Effector CD4-positive, alpha-beta T cell (primary cell): ENCODE data around the gene KRT80.

Experiments
- DNase-seq: peaks from one replicate; pipeline ENCODE4 v3.0.0-alpha.2; 2020

The KRT80 gene

DNA sequence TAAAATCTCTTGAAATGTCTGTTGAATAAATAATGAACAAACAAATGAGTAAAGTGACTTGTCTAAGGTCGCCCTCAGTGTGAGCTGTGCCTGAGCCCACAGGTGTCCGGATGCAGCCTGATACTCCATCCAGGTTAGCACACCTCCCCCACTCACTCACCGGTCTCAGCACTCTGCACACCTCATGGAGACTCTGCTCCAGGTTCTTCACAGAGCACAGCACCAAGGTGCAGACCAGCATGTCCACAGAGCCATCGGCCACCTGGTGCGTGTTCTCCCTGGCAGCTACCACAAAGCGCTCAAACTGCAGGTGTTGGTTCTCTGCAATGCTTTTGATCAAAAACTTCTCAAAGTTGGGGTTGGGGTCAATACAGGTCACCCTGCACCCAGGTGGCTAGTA lies 37.1 kb upstream of the KRT80 start:
- DNase-seq, result no peak

DNA sequence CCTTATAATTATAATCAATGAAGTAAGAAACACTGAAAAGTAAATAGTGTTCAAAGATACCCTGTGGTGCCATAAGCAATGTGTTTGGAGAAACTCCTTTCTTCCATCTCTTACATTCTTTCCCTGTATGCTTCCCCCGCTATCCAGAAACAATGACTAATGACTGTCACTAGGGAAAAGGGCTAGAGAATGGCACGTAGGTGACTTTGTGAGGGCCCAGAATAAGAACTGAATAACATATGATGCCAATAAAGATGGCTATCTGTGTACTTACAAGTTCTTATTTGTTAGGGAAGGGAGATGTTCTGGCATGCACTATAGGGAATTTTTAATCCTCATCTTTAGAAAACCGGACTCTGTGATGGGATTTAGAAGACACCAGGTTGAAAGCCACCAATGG lies 36.6 kb upstream of the KRT80 start:
- DNase-seq, result no peak

DNA sequence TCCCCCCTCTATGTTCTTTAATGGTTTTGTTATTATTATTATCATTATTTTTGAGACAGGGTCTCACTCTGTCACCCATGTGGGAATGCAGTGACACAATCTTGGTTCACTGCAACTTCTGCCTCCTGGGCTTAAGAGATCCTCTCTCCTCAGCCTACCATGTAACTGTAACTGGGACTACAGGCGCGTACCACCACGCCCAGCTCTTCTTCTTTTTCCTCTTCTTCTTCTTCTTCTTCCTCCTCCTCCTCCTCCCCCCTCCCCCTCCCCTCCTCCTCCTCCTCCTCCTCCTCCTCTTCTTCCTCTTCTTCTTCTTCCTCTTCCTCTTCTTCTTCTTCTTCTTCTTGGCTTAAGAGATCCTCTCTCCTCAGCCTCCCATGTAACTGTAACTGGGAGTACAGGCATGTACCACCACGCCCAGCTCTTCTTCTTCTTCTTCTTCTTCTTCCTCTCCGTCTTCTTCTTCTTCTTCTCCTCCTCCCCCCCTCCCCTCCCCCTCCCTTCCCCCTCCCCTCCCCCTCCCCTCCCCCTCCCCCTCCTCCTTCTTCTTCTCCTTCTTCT lies 35.9 kb upstream of the KRT80 start:
- no peak for DNase-seq

DNA sequence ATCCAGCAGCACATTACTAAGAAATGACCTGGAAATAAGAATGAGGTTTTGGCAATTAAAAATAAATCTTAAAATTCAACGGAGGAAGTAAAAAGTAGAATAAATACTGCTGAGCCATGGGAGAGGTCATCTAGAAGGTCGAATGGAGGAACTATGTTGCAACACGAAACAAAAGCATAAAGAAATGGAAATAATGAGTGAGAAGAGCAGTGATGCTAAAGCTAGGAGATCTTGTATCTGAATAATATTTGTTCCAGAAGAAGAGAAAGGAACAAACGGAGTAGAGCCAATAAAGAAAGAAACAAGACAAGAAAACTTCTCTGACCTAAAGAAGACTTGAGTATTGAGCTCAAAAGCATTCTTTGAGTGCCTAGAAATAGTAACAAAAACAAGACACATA lies 34.6 kb upstream of the KRT80 start:
- DNase-seq, result no peak

DNA sequence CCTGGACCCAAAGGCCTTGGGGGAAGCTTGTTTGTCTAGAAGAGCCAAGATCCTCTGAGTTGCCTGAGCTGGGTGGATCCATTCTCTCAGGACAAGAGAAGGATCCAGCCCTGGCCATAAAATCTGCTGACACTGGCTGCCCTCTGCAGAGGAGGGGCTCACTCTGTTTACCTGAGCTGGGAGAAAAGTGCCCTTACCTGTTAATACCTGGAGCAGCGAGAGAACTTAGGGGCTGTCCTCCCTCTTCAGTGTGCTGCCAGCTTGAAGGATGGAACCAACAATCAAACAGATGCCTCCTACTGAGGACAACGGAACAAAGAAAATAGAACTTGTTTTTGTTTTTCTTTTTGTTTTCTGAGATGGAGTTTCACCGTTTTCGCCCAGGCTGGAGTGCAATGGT lies 33.9 kb upstream of the KRT80 start:
- no peak for DNase-seq

DNA sequence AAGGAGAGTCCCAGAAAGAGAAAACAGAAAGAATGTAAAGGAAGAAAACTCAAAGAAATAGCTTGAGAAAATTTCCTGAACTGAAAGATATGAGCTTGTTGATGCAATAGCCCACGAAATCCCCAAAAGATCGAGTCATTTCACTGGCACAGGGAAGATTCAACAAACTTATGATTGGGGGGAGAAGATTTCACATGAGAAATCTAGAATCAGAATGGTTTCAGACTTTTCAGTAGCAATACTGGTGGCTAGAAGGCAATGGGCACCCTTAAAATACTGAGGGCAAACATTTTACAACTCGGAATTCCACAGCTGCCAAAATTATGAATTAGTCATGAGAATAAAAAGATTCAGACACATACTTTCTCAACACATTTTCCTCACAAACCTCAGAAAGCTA lies 32.3 kb upstream of the KRT80 start:
- no peak for DNase-seq

DNA sequence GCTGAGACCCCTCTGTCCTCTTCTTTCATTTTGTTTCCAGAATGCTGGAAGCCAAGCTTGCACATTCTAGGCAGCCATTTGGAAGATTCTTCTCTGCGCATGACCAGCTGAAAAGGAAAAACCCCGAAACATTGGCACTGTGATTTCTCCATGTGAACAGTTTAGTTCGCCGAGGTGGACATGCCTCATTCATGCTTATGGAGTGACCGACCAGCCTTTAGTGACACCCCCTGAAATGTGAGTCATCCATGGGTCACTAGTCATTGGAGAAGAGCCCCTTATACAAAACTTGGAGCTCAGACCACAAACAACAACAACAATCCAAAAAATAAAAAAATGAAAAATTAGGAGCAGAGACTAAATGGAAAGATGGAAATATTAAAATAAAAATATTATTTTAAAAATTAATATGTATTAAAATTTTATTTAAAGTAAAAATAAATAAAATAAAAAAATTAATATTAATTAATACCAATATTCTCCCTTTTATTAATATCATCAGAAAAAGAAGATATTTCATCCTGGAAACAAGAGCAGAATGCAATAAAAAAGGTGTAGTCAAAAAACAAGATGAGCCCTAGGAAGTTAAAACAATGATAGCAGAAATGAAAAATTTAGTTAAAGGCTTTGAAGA lies 31.7 kb upstream of the KRT80 start:
- no peak for DNase-seq

DNA sequence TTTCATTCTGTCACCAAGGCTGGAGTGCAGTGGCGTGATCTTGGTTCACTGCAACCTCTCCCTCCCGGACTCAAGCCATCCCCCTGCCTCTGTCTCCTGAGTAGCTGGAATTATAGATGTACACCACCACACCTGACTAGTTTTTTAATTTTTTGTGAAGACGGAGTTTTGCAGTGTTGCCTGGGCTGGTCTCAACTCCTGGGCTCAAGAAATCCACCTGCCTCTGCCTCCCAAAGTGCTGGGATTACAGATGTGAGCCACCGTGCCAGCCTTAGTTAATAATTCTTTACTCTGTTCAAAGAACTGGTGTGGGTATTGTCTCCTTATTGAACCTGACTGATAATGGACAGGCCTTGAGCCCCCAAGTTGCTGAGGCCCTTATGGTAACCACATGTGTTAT lies 30.9 kb upstream of the KRT80 start:
- no peak for DNase-seq

DNA sequence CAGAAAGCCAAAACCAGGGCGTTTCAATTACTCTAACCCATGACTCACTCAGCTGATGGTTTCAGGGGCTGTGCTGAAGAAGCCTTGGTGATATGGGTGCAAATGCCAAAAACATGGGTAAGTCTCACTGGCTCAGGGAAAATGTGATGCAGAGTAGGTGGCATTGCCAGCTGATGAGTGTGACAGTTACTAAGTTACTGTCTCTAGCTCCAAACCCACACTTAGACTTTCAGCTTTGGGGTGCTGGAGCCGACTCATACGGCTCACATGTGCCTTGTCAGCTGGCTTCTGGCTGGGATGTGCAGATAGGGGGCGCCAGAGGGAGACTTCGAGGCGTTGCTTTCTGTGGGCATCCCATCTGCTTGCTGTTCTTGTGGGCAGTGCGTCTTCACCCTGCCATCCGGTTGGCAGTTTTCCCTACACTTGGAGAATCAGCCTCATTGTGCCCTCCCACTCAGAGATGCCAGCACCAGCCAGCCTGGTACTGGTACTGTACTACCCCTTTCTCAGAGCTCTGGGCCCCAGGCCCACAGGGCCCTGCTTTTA lies 30.2 kb upstream of the KRT80 start:
- DNase-seq, result peak; percentile 20

DNA sequence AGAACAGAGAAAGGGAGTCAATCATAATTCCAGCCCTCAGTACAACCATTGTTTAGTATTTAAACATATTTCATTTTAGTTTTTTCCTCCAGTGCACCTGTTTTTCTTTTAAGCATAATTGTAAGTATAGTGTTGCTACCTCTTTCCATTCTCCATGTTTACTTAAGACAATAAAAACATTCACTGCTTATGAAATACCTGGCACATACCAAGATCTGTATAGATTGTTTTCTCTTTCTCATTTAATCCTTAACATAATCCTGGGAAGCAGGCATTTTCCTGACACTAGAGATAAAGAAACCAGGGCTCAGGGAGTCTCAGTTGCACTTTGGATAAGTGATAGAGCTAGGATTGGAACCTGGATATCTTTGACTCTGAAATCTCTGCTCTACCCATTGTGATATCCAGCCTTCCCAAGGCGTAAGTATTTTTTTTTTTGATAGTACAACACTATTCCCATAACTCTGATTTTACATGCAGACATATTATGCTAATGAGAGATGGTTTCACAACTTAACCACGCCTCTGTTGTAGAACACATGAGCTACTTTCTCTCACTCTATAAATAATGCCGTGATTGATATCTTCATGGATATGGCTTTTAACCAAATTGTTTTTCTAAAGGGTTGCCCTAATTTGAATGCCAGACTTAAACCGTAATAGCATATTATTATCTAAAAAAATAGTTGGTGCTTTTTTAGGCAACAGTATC lies 29.4 kb upstream of the KRT80 start:
- DNase-seq, result no peak

DNA sequence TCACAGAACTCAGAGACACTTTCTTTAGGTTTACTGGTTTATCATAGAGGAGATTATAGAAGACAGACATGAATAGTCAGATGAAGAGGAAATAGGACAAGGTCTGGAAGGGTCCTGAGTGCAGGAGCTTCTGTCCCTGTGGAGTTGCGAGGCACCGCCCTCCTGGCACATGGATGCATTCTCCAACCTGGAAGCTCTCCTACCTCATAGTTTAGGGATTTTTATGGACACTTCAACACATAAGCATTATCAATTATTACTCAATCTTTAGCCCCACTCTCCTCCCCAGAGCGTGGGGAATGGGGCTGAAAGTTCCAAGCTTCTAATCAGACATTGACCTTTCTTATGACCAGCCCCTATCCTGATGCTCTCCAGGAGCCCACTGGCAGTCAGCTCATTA lies 28.7 kb upstream of the KRT80 start:
- DNase-seq, result no peak

DNA sequence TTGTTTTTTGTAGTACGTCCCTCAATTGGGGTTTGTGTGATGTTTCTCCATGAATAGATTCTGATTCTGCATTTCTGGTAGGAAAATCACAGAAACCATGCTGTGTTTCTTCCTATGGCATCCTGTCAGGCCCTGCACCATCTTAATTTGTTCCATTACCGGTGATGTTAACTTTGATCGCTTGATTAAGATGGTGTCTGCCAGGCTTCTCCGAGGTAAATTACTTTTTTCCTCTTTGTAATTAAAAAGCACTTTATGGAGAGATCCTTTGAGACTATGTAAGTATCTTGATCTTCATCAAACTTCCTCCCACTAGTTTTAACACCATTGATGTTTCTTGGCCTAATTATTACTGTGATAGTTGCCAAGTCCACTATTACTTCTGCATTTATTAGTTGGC lies 26.2 kb upstream of the KRT80 start:
- no peak for DNase-seq

DNA sequence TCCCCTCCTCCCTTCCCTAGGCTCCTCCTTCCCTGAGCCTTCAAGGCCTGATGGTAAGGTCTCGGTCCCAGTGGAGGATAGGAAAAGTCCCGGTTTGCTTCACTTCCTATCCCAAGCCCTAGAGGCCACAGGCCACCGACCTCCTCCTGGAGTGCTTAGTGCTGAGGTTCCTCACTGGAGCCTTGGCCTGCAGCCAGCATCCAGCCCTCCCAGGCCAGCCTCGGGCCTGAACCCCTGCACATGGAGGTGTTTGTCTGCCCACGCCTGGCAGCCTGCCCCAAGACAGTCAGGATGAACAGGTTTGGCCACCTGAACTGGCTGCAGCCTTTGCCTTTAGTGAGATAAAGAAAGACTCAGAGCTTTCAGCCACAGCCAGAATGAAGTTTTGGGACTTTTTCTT lies 25.4 kb upstream of the KRT80 start:
- no peak for DNase-seq

DNA sequence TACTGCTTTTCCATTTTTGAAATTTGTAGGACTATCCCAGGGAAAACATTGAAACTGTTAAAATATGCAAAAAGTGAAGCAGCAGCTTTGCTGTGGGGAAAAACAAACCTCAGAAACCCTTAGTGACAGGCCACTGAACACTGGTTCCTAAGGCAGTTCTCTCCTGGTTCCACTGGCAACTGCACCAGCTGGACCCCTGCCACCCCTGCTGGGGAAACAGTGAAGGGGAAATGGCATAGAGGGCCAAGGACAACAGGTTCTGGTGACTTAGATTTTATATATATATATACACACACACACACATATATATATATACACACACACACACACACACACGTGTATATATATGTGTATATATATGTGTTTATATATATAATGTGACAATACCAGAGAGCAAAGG lies 25.0 kb upstream of the KRT80 start:
- no peak for DNase-seq

DNA sequence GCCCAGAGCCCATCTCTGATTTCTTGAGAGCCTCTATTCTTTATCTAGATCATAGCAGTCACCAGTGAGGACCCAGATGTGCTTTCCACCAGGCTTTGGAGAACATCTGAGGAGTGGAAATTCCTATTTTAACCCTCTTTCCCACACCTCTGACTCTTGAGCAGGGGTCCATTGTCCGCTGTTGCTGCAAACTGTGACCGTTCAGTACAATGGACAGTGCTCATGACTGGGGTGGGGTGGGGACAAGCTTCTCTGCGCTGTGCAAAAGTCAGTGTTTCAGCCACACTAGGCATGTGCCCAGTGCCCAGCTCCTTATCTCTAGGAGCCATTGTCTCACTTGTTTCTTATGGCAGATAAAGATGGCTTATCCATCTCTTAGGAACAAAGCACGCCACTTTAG lies 24.3 kb upstream of the KRT80 start:
- no peak for DNase-seq

DNA sequence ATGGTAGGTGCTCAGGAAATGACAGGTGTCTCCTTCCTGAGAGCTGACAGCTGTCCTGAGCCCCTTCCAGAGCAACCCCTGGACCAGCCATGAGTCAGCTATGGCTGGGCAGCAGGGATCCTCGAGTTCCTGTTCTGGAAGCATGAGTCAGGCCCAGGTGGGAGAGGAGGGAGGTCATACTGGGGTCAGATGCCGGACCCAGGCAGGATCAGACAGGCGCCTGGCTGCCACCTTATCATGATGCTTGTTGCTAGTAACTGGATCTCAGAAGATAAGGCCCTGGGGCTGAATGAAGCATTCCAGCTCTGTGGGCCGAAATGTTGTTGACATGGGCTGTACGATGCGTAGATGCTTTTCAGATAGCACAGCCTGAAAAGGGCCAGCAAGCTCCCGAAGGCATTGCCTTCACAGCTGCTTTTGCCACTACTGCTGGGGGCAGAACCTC lies 23.8 kb upstream of the KRT80 start:
- no peak for DNase-seq

DNA sequence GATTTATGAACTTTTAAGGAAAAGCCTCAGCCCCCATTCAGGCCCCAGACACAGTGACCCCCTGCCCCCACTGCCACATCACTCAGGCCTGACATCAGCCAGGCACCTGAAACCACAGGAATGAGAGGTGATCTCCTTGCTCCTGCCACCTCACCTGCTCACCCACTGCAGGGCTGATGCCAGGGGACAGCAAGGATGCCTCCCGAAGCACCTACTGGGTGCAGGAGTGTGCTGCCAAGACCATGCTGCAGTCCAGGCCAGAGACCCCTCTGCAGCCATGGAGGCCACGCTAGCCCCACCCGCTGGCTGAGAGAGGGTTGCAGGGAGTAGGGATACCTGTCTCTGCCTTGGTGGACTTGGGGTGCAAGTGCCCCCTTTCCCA lies 22.6 kb upstream of the KRT80 start:
- no peak for DNase-seq

DNA sequence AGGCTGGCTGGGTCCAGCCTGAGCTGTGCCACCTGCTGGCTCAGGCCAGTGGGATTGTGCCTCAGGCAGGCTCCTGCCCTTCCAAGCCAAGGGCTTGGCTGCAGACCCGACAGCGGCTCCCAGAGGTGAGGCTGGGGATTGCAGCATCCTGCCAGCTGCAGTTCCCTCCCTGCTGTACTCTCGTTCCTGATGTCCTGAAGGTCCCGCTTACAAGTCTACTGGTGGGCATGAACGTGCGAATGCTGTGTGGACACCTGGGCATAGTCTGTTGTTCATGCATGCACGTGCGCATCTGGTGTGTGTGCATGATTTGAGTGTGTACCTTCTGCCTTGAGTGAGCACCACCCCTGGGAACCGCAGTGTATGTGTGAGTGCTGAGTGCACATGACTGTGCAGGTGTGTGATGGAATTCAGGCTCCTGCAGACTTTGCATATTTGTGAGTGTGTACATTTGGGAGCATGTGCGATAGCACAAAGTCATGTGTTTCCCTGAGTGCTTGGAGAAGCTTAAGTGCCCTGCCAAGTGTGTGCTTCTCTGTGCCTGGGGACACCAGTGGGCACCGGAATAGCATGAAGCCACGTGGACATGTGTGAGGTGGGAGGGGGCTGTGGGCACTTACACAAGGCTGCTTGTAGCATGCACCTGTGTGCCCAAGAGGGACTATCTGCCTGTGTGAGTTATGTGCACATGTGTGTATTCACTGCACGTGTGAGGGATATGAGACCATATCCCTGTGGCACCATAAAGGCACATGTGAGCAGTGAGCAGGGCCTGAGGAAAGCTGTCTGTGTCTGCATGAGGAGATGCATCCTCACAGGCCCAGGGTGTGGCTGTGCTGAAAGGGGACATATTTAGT lies 22.0 kb upstream of the KRT80 start:
- DNase-seq, result peak; percentile 29

DNA sequence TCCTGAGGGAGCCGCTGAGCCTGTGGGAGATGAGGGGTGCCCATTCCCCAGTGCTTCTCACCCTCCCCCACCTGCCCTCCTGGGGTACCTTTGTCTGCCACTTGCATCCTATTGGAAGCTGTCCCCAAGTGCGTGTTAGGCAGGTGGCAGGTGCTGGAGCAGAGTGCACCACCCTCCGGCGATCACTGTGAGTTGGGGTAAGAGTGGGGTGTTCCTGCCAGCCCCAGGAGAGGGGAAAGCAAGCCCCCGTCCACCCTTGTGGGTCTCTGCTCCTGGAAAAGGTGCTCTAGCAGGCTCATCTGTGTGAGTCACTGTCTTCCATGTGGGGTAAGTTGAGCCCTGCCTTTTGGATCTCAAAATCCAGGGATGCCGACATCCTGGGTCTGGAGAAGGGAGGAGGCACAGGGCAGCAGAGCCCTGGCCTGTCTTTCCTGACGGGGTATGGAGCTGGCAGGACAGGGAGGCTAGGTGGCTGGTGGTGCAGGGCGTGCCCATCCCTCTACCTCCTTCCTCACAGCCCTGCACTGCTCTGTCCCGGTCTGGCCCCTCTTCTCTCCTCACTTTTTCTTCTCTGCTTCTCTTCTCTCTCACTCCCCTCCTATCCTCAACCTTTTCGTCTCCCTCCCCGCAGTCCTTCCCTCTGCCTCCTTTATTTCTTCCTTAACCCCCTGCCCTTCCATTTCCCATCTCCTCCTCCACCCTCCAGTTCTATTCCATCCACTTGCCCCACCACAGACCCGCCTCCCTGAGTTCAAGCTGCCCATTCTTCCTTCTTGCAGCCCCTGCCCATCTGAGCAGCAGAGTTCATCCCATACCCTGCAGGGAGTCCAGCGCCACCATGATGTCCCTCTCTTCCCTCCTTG lies 21.1 kb upstream of the KRT80 start:
- DNase-seq, result no peak

DNA sequence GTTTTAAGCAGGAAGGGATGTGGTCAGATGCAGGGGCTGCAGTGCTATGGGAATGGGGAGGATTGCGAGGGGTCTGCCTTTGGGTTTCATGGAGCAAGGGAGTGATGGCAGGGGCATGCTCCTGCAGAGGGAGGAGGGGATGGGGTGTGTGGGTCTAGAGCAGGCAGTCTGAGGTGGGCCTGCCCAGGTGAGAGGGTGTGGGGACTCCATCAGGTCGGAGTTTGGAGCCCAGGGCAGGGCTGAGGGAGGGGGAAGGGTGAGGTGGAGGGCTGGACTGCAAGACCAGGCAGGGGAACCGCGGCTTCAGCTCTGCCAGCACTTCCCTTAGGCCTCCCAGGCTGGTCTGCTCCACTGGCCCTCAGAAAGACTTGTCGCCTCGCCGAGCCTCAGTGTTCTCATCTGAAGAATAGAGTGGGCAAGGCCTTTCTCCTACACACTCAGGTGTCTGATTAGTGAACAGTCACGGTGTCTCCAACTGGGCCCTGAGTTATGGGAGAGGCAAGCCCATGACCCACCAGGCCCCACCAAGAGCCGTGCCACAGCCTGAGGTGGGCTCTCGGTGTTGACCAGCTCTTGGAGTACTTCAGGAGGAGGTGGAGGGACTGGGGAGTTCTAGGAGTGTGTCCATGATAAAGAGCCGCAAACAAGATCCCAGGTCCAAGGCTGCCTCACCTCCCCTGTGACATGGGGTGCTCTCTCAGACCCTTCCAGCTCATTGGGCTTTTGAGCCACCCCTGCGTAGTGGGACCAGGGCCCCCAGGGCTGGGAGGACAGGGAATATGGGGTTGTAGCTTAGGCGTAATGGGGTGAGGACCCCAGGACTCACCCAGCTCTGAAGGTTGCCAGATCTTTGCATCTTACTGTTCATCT lies 20.1 kb upstream of the KRT80 start:
- no peak for DNase-seq

DNA sequence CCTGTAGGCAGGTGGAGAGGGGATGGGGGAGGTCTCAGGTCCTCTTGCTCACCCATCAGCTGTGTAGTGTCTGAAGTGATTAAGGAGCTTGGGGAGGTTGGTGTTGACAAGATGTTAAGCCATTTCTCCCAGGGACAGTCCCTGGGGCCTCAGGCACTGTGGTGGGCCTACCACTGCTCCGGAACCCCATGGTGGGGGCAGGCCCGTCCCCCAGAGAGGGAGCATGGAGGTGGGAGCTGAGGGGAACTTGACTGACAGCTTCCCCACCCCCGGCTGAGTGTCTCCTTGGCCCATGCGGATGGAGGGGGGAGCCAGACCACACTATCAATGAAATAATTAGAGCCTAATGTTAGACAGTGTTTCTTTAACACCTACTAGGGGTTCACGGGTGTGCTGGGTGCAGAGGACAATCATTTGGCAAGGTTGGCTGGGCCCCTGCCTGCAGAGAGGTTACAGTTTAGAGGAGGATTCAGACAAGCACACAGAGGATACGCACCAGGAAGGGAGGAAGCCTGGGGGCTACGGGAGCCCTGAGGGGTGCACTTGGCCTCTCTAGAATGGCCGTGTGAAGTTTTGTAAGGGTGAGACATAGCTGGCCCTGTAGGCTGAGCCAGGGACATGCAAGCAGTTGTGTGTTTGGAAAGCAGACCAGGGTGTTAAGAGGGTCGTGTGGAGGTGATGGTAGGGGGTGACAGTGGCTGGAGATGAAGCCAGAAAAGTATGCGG lies 19.3 kb upstream of the KRT80 start:
- DNase-seq, result no peak
